Panc1 (cell line): Measurements from ENCODE around the gene COL27A1. TPM values are rescaled to one million over a fixed set of nuclear protein-coding genes. Genes with fewer than 3 reads are reported as not detected.

Experiments used
- ATAC-seq: fragments of 200-7000 bp; cut with Tn5 transposase; 2 replicates; pipeline ENCODE4 v1.9.1; 2020; ENCODE audit warnings: mild to moderate bottlenecking, moderate library complexity
- BruUV-seq: library from RNA; stranded (reverse); fragments of 400-500 nt; replicated peaks from 2 replicates; lab custom pipeline; 2021; lab: Mats Ljungman, UMichigan
- CTCF ChIA-PET: fragments of 300-600 bp; sonication (Branson Sonifier 250); formaldehyde crosslinking; loops from one replicate; lab custom pipeline; 2022; ENCODE audit warnings: antibody characterized with exemption; lab: Charles Lee
- POLR2A ChIA-PET: fragments of 300-600 bp; sonication (Branson Sonifier 250); formaldehyde crosslinking; loops from one replicate; lab custom pipeline; 2022; ENCODE audit warnings: antibody characterized with exemption; lab: Charles Lee
- DNase-seq: peaks from one replicate; pipeline ENCODE4 v3.0.0-alpha.2; 2010; ENCODE audit warnings: low read depth, low spot score
- H3K27ac ChIP-seq: 2 replicates; pipeline ENCODE4 v1.5.1; 2011; ENCODE audit warnings: mild to moderate bottlenecking, low read length, inconsistent platforms
- H3K27me3 ChIP-seq: fragments of 200-500 bp; sonication (Bioruptor generic); 2 replicates; pipeline ENCODE4 v1.6.0; 2014; ENCODE audit warnings: low read length, inconsistent platforms; ENCODE audit not compliant: control insufficient read depth, insufficient read depth
- H3K36me3 ChIP-seq: fragments of 200-500 bp; sonication (Bioruptor generic); 2 replicates; pipeline ENCODE4 v1.5.1; 2014; ENCODE audit warnings: inconsistent platforms, mild to moderate bottlenecking, low read length, moderate library complexity; ENCODE audit not compliant: control insufficient read depth, insufficient read depth
- H3K4me1 ChIP-seq: 2 replicates; pipeline ENCODE4 v1.5.1; 2011; ENCODE audit warnings: inconsistent platforms, mild to moderate bottlenecking, low read length, moderate library complexity; ENCODE audit not compliant: control insufficient read depth, insufficient read depth
- H3K4me3 ChIP-seq, 2 experiments: 2 replicates each; pipeline ENCODE4 v1.5.1; 2011 to 2012; ENCODE audit warnings: low read depth in 2 of 2, low read length in 2 of 2, mild to moderate bottlenecking in 2 of 2, inconsistent platforms in 1 of 2, moderate library complexity in 1 of 2
- H3K9me3 ChIP-seq: fragments of 200-500 bp; sonication (Bioruptor generic); 2 replicates; pipeline ENCODE4 v1.5.1; 2014; ENCODE audit warnings: low read depth, mild to moderate bottlenecking, inconsistent platforms, low read length, moderate library complexity; ENCODE audit not compliant: control insufficient read depth, insufficient read depth
- CTCF ChIP-seq: fragments of 450-650 bp; IDR thresholded peaks from 2 replicates; pipeline ENCODE4 v1.5.1; 2017; ENCODE audit warnings: mild to moderate bottlenecking
- POLR2AphosphoS5 ChIP-seq: IDR thresholded peaks from 2 replicates; pipeline ENCODE4 v1.6.1; 2012; ENCODE audit warnings: mild to moderate bottlenecking, low read depth, low read length, moderate library complexity
- REST ChIP-seq, 2 experiments: IDR thresholded peaks; 2 replicates each; pipeline ENCODE4 v1.6.1; 2011 to 2012; ENCODE audit warnings: low read depth in 2 of 2, control low read depth in 1 of 2, low read length in 1 of 2, mild to moderate bottlenecking in 1 of 2, moderate library complexity in 1 of 2; ENCODE audit not compliant: insufficient read depth in 1 of 2
- SIN3A ChIP-seq: IDR thresholded peaks from 2 replicates; pipeline ENCODE4 v1.6.1; 2012; ENCODE audit warnings: low read depth, mild to moderate bottlenecking, low read length, moderate library complexity, borderline replicate concordance; ENCODE audit not compliant: insufficient read depth
- TCF7L2 ChIP-seq: IDR thresholded peaks from 2 replicates; pipeline ENCODE4 v1.6.1; 2011; ENCODE audit warnings: mild to moderate bottlenecking, low read depth, low read length, inconsistent platforms
- in situ Hi-C: cut with HindIII; loops from 2 replicates; pipeline ENCODE4 v1.10.0; 2016; ENCODE audit warnings: low sequenced_read_pairs, low pct_unique_long_range_greater_than_20kb
- intact Hi-C: fragments of 100-400 bp; cut with micrococcal nuclease; formaldehyde crosslinking; loops from one replicate; pipeline ENCODE4 v1.10.0; 2022; ENCODE audit not compliant: unreplicated experiment
- total RNA-seq: library from RNA; stranded (reverse); gene quantifications from one replicate; pipeline ENCODE4 v1.2.1, GENCODE V29; 2021; ENCODE audit not compliant: unreplicated experiment

The COL27A1 gene
- total RNA-seq, 1 experiment from 2014 or later: 5.1 TPM

DNA sequence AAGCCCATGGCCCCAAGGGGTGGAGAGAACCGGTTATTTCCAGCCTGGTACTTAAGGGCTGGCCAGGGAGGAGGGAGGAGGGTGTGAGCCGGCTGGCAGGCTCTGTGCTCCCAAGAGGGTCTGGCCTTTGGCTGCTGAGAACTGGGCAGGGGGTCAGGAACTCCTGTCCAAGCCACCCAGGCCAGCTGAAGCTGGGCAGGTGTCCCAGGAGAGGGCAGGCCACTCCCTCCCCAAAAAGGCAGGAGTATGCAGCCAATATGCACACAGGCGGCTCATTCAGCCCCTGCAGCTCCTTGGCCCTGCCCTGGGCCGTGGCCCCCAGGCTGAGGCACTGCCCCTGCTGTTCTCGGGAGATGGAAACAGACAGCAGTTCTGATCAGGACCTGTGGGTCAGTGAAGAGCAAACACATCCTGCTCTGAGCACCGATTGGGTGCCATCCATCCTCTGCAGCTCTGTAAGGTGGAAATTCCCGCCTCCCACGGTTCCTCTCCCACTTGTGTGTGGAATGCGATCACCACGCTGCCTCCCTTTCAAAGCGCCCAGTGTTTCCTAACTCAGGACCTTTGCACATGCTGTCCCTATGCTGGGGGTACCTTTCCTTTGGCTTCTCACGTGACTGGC is 39.1 kb upstream of the COL27A1 start:
- Histone ChIP-seq H3K27ac (no peak overlapping the region), H3K36me3 (no peaks in the 10 kb centered on the region), H3K27me3 (no peaks in the 10 kb centered on the region; the same call in 1 of the 2 replicates), H3K4me3 (no peak overlapping the region), H3K9me3 (no peaks in the 10 kb centered on the region), H3K4me1 (no peaks in the 10 kb centered on the region)
- DNase-seq: no peak
- BruUV-seq: no TSS peak
- ATAC-seq: no peak
- in situ Hi-C loops: no loop called here
- POLR2A ChIA-PET: no interaction called here
- TF ChIP-seq TCF7L2: no peak
- CTCF ChIA-PET: no interaction called here
- intact Hi-C loops: no loop called here

DNA sequence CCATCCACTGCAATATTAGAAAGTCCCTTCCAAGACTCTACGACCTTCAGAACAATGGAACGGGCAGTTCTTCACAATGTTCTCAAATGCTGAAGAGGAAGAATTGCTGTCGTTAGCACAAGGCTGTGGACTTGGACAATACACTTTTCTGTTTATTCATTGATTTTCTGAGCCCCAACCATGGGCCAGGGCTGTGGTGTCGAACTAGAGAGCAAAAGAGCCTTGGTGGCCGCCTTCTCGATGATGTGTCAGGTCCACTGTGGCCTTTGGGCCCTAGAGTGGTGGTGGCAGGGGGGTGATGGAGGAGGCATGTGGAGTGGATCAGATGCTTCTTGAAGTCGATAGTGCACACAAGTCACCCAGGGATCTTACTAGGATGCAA is 37.7 kb upstream of the COL27A1 start:
- Histone ChIP-seq H3K4me1 (no peaks in the 10 kb centered on the region), H3K36me3 (no peaks in the 10 kb centered on the region), H3K4me3 (no peak overlapping the region), H3K27ac (no peak overlapping the region), H3K9me3 (no peaks in the 10 kb centered on the region), H3K27me3 (no peaks in the 10 kb centered on the region; the same call in 1 of the 2 replicates)
- CTCF ChIA-PET: no interaction called here
- in situ Hi-C loops (no loop called here), intact Hi-C loops (no loop called here)
- TF ChIP-seq TCF7L2 (no peak), SIN3A (no peak), POLR2AphosphoS5 (no peak), CTCF (no peak), REST (IDR thresholded peaks at IDR 0.05; ENCODE audit: insufficient read depth in 1 of 2, low read depth in 2 of 2, low read length in 1 of 2) (no peak)
- POLR2A ChIA-PET: no interaction called here
- no peak for ATAC-seq
- no TSS peak for BruUV-seq
- no peak for DNase-seq
